ENCODE results near the gene EFNA5. TPM values are rescaled to one million over a fixed set of nuclear protein-coding genes. Genes with fewer than 3 reads are reported as not detected.
A peak's percentile ranks its signal among the peaks of the same experiment; 100 is the strongest.

Gene EFNA5
- polyA plus RNA-seq (ENCODE audit: insufficient read length in 10 of 10) = 10 to 100 TPM in 1 of 10 donors, 1 to 10 TPM in 9; 3.0 to 18.5 (median 4.8) TPM
- long read RNA-seq, donor 1 = 0 reads
- long read RNA-seq, donor 2 = 0 reads
- long read RNA-seq, donor 3 = 0 reads
- long read RNA-seq, donor 4, partial matches to known transcripts = 8 of 8 reads
- long read RNA-seq, donor 4, other reads (novel, unspliced or antisense) = 0 of 8 reads
- long read RNA-seq, donor 5 = 0 reads
- long read RNA-seq, donor 6 = 0 reads
- long read RNA-seq, donor 7 = 0 reads
- long read RNA-seq, donor 8, full-length matches to known transcripts = 1 of 1 reads
- long read RNA-seq, donor 8, partial matches to known transcripts = 0 of 1 reads
- long read RNA-seq, donor 8, other reads (novel, unspliced or antisense) = 0 of 1 reads
- long read RNA-seq, donor 9 = 0 reads

DNA sequence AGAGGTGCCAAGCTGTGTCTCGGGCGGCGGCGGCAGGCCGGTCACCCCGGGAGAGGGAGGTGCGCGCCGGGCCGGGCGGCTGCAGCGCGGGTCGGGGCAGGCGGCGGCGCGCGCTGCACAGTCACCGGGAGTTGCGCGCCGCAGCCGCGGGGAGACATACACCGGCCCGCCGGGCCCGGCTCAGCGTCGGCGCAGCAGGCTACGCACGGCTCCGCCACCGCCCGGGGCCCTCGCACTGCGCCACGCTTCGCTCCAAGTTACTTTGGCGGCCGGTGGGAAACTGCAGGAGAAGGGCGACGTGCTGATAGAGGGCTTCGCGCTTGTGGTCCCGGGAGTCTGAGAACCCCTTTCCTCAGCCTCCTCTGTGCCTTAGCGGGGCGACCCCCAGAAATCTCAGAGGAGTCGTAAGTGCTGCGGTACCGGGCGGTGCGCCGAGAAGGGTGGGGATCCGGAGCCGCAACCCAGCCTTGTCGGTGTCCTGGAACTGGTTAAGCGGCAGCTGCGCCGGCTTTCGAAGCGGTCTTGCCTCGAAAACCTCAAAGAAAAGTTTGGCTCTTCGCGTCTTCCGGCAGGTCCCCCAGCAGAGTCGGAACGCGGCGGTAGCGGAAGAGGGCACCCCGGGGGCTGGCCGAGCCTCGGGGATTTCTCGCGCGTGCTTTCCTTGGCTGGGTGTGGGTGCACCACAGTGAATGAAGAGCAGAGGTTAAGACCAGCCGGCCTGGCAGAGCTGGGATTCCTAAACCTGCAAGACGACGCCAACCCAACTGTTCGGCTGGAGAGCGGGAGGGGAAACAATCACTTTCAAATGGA is at the start of gene EFNA5:
TSS of gene EFNA5 (minus strand) at position 6 of the 810 bp plus-strand sequence.
- DNase-seq = peak; percentile 27 to 81 (median 49)

DNA sequence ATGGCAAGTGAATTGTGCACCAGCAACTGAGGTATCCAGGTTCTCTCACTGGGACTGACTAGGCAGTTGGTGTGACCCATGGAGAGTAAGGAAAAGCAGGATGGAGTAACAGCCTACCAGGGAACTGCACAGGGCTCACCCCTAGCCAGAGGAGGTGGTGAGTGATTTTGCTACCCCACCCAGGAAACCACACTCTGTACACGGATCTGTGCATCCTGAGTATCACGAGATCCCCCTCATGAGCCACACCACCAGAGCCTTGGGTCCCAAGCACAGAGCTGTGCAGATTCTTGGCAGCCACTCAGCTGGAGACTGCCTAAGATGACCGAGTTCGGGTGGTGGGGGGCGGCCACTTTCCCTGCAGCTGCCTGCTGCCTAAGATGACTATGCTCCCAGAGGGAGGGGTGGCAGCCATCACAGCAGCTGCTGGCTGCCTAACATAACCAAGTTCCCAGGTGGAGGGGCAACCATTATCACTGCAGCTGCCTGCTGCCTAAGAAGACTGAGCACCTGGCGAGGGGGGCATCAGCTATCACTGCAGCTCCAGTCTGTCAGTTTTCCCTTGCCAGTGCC is 48.4 kb upstream of the EFNA5 start:
- no peak for DNase-seq

GRCh38 chr5:107717816-107718215 is 47.1 kb upstream of the EFNA5 start:
- DNase-seq = no peak

GRCh38 chr5:107713228-107713627 is 42.5 kb upstream of the EFNA5 start:
- no peak for DNase-seq

- no peak for DNase-seq
These were observed 41.7 kb upstream of the EFNA5 start for GRCh38 chr5:107712359-107712870.

GRCh38 chr5:107705402-107706014 is 34.8 kb upstream of the EFNA5 start:
- DNase-seq = peak in 2 of 3 donors; percentile 10 to 19

DNA sequence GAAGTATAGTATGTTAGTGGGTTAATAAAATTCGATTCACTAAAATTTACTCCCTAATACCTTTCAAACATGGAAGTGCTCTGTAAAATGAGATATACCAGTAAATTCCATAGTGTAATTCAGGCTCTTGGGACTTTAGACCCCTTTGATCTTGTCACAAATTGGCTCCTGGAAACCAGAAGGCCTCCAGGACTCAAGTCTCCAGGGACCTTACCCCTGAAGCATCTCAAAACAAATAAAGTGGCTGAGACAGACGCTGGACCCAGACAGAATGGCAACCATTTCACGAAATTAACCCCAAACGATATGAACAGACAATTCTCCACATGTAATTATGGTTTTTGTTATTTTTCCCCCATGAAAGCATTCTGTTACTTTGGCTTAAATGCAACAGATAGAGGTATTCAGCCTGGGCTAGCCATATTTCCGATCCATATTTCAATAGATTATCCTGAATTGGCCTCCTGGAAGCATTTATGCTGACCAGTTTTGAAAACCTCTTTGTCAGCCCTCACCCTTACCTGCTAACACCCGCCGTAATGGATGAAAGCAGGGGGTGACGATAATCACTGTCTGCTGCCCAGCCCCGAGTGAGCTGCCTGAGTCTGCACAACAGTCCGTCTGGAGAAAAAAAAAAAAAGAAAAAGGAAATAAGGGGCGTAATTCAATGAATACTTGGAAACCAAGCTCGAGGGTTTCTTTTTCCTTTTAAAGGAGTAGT is 34.1 kb upstream of the EFNA5 start:
- DNase-seq = peak in 1 of 3 donors; percentile 11

DNA sequence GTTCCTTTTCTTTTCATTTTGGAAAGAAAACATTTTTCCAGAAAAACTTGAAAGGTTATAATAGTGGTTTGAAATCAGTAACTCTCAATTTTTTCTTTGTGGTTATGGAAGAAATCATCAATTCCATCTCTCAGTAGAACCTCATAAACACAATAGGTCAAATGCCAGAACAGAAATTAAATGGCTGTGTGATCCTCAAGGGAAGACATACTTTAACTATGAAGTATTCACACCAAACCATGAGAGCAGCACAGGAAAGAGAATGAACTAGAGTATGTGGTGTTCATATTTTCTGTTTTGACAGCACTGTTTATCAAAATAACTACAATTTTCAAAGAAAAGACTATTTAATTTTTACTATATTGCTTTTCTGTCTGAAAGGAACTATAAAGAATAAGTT is 29.7 kb upstream of the EFNA5 start:
- DNase-seq = peak; percentile 7 to 22 (median 7)

- no peak for DNase-seq
These were observed 28.7 kb upstream of the EFNA5 start for GRCh38 chr5:107699425-107699824.

- no peak for DNase-seq
These were observed 27.5 kb upstream of the EFNA5 start for GRCh38 chr5:107698286-107698685.

DNA sequence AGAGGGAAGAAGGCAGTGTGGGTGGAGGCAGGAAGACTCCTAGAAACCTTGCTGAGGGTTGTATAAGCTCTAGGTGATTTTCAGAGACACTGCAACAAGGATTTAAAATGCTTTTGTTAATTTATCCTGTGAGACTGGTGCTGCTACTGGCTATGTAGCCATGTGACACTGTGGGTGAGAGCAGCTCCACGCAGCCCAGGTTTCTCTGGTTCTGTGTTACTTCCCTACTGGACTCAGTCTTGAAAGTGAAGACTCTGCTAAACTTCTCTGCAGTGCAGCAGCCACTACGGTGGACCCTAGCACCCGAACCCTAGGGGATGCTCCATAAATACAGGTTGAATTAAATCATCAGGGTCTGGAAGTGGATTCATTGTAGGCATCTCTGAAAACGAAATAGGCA is 25.8 kb upstream of the EFNA5 start:
- DNase-seq = no peak

DNA sequence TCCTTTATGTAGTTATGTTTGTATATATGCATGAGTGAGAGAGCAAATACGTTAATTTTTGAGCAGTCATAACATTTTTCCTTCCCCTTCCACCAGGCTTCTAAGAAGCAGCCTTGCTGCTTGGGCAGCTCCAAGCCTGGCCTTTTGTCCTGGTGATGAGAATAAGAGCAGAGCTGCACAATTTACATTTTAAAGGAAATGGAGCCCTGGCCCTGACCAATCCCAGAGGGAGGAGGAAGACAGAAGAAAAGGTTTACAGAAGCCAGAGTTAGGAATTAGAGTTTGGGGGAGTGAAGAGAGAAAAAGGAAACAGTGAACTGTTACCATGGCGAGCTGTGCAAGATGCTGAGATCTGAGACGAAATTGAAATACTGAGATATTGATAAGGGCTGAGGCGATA is 25.3 kb upstream of the EFNA5 start:
- DNase-seq = no peak

GRCh38 chr5:107687937-107688336 is 17.2 kb upstream of the EFNA5 start:
- no peak for DNase-seq

- DNase-seq = no peak
These were observed 16.7 kb upstream of the EFNA5 start for GRCh38 chr5:107687404-107687803.

DNA sequence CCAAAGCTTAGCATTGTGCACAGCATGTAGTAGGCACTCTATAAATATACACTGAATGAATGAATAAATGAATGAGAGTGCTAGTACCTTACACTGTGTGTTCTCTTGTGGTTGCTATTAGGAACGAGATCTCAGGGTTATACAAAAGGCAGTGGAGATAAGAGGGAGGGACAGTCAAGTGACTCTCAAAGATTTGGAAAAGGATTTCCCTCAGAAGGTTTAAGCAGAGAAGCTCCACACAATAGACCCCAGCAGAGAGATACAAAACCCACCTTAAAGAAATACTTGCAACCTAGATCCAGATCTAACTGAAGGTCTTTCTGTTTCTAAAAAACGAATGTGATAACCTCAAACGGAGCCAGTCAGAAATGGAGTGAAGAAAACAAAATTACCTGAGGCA is 11.8 kb upstream of the EFNA5 start:
- DNase-seq = no peak

DNA sequence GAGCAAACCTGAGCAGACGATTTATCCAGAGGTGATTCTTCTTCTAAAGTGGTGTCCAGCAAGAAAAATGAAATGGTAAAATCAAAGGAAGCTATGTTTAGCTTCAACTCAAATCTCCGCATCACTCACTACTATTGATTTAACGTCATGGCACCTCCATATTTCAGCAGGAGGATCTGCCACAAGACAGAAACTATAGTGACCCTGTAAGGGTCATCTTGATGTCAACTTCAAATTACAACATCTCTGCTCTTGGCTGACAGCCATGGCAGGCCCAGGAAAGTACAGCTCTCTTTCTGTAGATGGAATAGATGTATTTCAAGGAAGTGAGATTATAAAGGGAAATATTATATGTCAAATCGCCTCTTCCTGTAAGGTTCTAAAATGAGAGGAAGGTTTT is 10.1 kb upstream of the EFNA5 start:
- DNase-seq = no peak

GRCh38 chr5:107680099-107680498 is 9.4 kb upstream of the EFNA5 start:
- DNase-seq = no peak

- DNase-seq = no peak
These were observed 6.0 kb upstream of the EFNA5 start for GRCh38 chr5:107676702-107677101.

DNA sequence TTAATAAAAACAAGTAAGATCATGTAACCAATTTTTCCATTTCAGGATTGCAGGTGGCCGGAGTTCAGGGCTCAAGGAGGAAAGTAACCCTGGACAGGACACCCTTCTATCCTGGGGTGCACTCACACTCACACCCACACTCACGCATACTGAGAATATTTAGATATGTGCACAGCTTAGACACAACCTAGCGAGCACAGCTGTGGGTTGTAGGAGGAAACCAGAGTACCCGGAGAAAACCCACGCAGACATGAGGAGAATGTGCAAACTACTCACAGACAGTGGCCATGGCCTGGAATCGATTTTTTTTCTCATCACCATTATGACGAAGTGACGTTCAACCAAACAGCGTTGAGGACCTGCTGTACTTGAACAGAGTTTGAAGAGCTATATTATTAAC is 4.5 kb upstream of the EFNA5 start:
- no peak for DNase-seq

DNA sequence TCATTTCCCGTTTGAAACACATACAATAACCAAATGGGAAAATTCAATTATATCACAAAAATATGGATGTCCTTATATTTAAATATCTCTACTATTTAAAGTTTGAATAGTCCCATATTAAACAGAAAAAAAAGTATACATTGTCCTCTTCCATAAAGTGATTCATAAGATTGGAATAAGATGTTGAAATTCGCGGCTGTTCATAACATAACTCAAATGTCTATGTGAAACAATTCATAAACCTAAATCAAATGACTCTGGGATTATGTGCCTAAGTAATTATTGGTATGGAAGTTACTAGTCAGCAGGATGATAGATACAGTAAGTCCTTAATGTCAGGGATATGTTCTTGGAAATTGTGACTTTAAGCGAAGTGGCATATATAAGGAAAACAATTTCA is 3.9 kb upstream of the EFNA5 start:
- DNase-seq = peak in 1 of 3 donors; percentile 22
